HG02759 (cell line): Measurements from ENCODE around the gene CHST1.

Experiments
- ATAC-seq: cut with Tn5 transposase; IDR thresholded peaks from one replicate; pipeline ENCODE4 v1.9.1; 2021; ENCODE audit warnings: mild to moderate bottlenecking, moderate library complexity; ENCODE audit not compliant: unreplicated experiment

CHST1 gene

GRCh38 chr11:45661439-45662055 lies 3.9 kb downstream of the CHST1 start:
- no peak for ATAC-seq

GRCh38 chr11:45660729-45661438 lies 4.5 kb downstream of the CHST1 start:
- ATAC-seq = no peak

- no peak for ATAC-seq
Measured at GRCh38 chr11:45659818-45660160, 5.6 kb downstream of the CHST1 start.

GRCh38 chr11:45659031-45659817 lies 6.2 kb downstream of the CHST1 start:
- ATAC-seq = no peak

GRCh38 chr11:45658292-45658991 lies 7.0 kb downstream of the CHST1 start:
- peak; percentile 69 for ATAC-seq

GRCh38 chr11:45657496-45658260 lies 7.7 kb downstream of the CHST1 start:
- ATAC-seq = no peak

GRCh38 chr11:45655831-45656230 lies 9.6 kb downstream of the CHST1 start:
- ATAC-seq = no peak

- ATAC-seq = peak; percentile 69
Measured at GRCh38 chr11:45655347-45655756, 10.1 kb downstream of the CHST1 start.

GRCh38 chr11:45655012-45655283 lies 10.5 kb downstream of the CHST1 start:
- peak; percentile 13 for ATAC-seq

GRCh38 chr11:45654231-45655011 lies 11.0 kb downstream of the CHST1 start:
- no peak for ATAC-seq

GRCh38 chr11:45653277-45653676 lies 12.1 kb downstream of the CHST1 start:
- no peak for ATAC-seq

- no peak for ATAC-seq
Measured at GRCh38 chr11:45652781-45653180, 12.6 kb downstream of the CHST1 start.

- no peak for ATAC-seq
Measured at GRCh38 chr11:45651841-45652749, 13.3 kb downstream of the CHST1 start.

- no peak for ATAC-seq
Measured at GRCh38 chr11:45651156-45651555, 14.3 kb downstream of the CHST1 start.

GRCh38 chr11:45650166-45651095 lies 15.0 kb downstream of the CHST1 start:
- ATAC-seq = no peak

- ATAC-seq = no peak
Measured at GRCh38 chr11:45649544-45650165, 15.8 kb downstream of the CHST1 start.

GRCh38 chr11:45648931-45649330 lies 16.5 kb downstream of the CHST1 start:
- ATAC-seq = no peak

- no peak for ATAC-seq
Measured at GRCh38 chr11:45647786-45648185, 17.6 kb downstream of the CHST1 start.
